Measurements from ENCODE around the gene CXorf38. TPM values are rescaled to one million over a fixed set of nuclear protein-coding genes. Genes with fewer than 3 reads are reported as not detected.

CXorf38 gene
- total and polyA plus RNA-seq, 2 experiments from 2014 or later, result 9.4 to 12.9 TPM

DNA sequence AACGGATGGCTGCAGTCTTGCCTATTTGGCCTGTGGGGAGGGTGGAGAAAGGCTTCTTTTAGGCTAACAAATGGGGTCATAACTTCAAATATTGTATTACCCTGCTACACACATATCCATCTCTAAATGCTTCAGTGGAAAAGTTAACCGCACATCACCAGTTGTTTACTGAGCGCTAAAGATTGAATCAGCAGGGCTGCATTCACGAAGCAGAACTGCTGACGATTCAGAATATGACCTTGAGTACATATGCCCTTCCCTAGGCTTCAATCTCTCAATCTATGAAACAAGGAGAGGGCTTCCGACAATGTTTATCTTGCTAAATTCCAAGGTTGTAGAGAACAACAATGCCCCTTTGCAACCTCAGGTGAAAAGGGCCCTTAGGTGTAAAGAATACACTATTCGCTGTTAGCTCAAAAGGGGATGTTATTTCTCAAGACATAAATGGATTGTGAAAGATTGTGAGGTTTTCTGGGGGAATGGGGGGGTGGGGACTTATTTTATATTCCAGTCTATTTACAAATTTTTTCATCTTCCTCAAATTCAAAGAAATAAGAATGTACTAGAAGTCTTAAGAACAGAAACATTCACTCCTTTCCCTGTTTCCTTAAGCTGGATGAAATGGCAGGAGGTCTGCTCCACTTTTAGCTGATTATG lies 69.2 kb downstream of the CXorf38 start:
- H2AFZ ChIP-seq, result no peak overlapping the region
- no peaks in the 10 kb centered on the region for H3K27me3 ChIP-seq (replicated peaks; ENCODE audit: insufficient read depth)
- H3K9ac ChIP-seq, result no peak overlapping the region
- no peaks in the 10 kb centered on the region for H4K20me1 ChIP-seq (ENCODE audit: insufficient read depth)
- H3K9me2 ChIP-seq (ENCODE audit: insufficient read depth), result no peaks in the 10 kb centered on the region
- H3K36me3 ChIP-seq (ENCODE audit: low read depth), result no peaks in the 10 kb centered on the region
- no peaks in the 10 kb centered on the region for H3K9me3 ChIP-seq (ENCODE audit: low read depth)
- H3K4me2 ChIP-seq (ENCODE audit: unreplicated experiment), result no peak overlapping the region
- H3K79me2 ChIP-seq (ENCODE audit: insufficient read depth), result peaks cover 21% of the 10 kb centered on the region
- 50 to 70% methylated on average over 6 to 7 of the region's 7 CpGs for WGBS, 2 experiments (ENCODE audit: low coverage in 1 of 2, low lambda C conversion rate in 2 of 2, missing lambda C conversion rate in 2 of 2)
- H3K4me1 ChIP-seq (ENCODE audit: insufficient read depth), result peaks cover 6% of the 10 kb centered on the region; the same call in 1 of the 2 replicates
- TF ChIP-seq EZH2 (IDR thresholded peaks at IDR 0.05; ENCODE audit: insufficient read depth, poor library complexity, severe bottlenecking) (no peak), EZH2phosphoT487 (IDR thresholded peaks at IDR 0.05; ENCODE audit: insufficient read depth, low read depth) (no peak)
- H3K27ac ChIP-seq, result no peak overlapping the region
- H3F3A ChIP-seq (ENCODE audit: insufficient read depth), result no peaks in the 10 kb centered on the region
- in situ Hi-C loops (cut with MboI), result no loop called here
- no peak overlapping the region for H3K4me3 ChIP-seq
- no peak for DNase-seq

Other genes with a start within 250 kb of the CXorf38 start
- gene ATP6AP2, start 66.6 kb downstream of the CXorf38 start, total RNA-seq (2014; rRNA removed; shearing (Covaris generic)), result 211 and 212 TPM in 2 replicates
- 442 and 443 TPM in 2 replicates for gene ATP6AP2, start 66.6 kb downstream of the CXorf38 start, polyA plus RNA-seq (2016; fragmentation: Nextera tagmentation; extraction: Ambion mirVana)
- not detected in 2 replicates for gene MPC1L, start 24.1 kb downstream of the CXorf38 start, total RNA-seq (2014; rRNA removed; shearing (Covaris generic))
- not detected in 2 replicates for gene MPC1L, start 24.1 kb downstream of the CXorf38 start, polyA plus RNA-seq (2016; fragmentation: Nextera tagmentation; extraction: Ambion mirVana)
- 10.0 and 34.7 TPM in 2 replicates for gene MED14, start 88.0 kb upstream of the CXorf38 start, total RNA-seq (2014; rRNA removed; shearing (Covaris generic))
- gene MED14, start 88.0 kb upstream of the CXorf38 start, polyA plus RNA-seq (2016; fragmentation: Nextera tagmentation; extraction: Ambion mirVana), result 11.5 and 13.3 TPM in 2 replicates

Data from GM23248 (cell line).